ENCODE measurements around the gene ZFYVE28. TPM values are rescaled to one million over a fixed set of nuclear protein-coding genes. Genes with fewer than 3 reads are reported as not detected.

ZFYVE28 gene
- total and polyA plus RNA-seq, 8 donors: 2.2 to 12.4 (median 3.9) TPM

DNA sequence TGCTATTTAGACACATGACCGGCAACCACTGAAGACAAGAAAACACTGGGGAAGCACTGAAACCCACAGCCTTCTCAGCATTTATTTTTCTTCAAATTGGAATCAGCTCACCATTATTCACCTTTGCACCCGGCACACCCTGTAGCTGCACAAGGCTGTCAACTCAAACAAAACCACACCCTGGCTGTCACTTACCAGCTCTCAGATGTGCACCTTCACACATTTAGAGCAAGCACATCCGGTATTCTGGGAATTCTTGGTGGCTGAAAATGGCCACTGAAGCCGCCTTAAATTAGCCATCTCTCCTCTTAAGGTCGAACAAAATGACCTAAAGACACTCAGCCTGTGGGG is 5.9 kb downstream of the ZFYVE28 start:
- TF ChIP-seq CTCF (IDR thresholded peaks at IDR 0.05): no peak
- peak in 1 of 4 donors; percentile 4 for DNase-seq

DNA sequence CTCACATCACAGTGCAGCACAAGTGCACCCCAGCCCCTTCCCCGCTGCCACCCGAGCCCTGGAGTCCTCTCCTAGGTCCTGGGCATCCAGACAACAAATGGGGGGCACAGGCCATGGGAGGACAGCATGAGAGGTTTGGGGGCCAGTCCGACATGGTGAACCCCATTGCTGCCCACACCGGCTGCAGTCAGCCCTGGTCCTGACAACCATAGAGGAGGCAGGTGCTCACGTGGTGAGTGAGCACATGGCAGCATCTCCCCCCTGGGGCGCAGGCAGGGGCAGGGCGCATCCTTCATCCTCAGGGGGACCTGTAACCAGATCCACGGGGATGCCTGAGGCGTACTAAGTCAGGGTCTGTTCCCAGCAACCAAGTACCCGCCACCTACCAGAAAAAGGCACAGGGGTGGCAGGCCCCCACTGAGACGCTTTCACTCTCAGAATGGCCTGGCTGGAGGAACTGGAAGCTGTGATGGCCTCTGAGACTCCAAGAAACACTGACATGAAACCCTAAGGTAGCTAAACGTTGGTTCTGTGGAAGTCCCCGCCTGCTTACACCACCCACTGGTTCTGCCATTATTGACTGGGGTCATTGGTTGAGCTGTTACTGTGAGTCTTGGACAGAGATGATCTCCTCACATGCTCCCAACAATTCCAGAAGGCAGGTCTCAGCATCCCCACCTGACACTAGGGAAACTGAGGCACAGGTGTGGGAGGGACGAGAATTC is 6.5 kb downstream of the ZFYVE28 start:
- Histone ChIP-seq H3K4me3 (no peak overlapping the region), H3K4me1 (peaks cover 17 to 40% of the 10 kb centered on the region in 2 donors), H3K27me3 (peaks cover 6 to 17% of the 10 kb centered on the region in 2 donors), H3K27ac (peak overlapping the region; percentile 67 to 83), H3K9me3 (no peaks in the 10 kb centered on the region), H3K36me3 (no peaks in the 10 kb centered on the region)
- intact Hi-C loops (cut with DNase I): no loop called here
- no peak for ATAC-seq
- TF ChIP-seq CTCF (IDR thresholded peaks at IDR 0.05): no peak
- peak in 1 of 4 donors; percentile 35 for DNase-seq

More for the DNA sequence above, 5.9 kb downstream of the ZFYVE28 start:
- Histone ChIP-seq H3K27ac (peak overlapping the region; percentile 67 to 83), H3K36me3 (no peaks in the 10 kb centered on the region), H3K4me3 (peak overlapping the region in 1 of 2 donors; percentile 30), H3K4me1 (peaks cover 17 to 45% of the 10 kb centered on the region in 2 donors), H3K27me3 (peaks cover 8 to 23% of the 10 kb centered on the region in 2 donors), H3K9me3 (no peaks in the 10 kb centered on the region)
- peak; percentile 7 for ATAC-seq
- intact Hi-C loops (cut with DNase I): no loop called here

GRCh38 chr4:2409381-2409783 is 9.1 kb downstream of the ZFYVE28 start:
- Histone ChIP-seq H3K4me1 (peaks cover 17 to 32% of the 10 kb centered on the region in 2 donors), H3K27ac (no peak overlapping the region), H3K9me3 (no peaks in the 10 kb centered on the region), H3K36me3 (no peaks in the 10 kb centered on the region), H3K27me3 (no peaks in the 10 kb centered on the region), H3K4me3 (no peak overlapping the region)
- no peak for TF ChIP-seq CTCF (IDR thresholded peaks at IDR 0.05)
- intact Hi-C loops (cut with DNase I): no loop called here
- no peak for ATAC-seq
- no peak for DNase-seq

DNA sequence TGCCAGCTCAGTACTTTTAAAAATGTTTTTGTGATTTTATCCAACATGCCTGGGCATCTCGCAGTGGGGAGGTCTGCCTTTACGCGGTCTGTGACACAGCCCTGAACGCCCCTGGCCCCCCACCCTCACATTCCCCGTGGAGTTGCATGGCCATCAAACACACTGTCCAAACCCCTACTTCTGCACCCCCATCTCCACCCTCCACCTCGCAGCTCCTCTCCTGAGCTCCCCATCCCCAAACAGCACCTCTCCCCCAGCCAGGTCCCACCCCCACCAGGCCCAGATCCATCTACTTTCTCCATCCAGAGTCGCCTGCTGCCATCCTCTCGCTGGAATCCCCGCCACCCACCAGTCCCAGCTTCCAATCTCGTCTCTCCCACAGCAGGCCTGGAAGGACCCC is 9.5 kb downstream of the ZFYVE28 start:
- H3K36me3 ChIP-seq: no peaks in the 10 kb centered on the region
- intact Hi-C loops (cut with DNase I): no loop called here
- DNase-seq (no peak), ATAC-seq (no peak)
- no peak for TF ChIP-seq CTCF (IDR thresholded peaks at IDR 0.05)
- H3K27ac ChIP-seq: no peak overlapping the region
- H3K4me3 ChIP-seq: no peak overlapping the region
- no peaks in the 10 kb centered on the region for H3K27me3 ChIP-seq
- H3K9me3 ChIP-seq: no peaks in the 10 kb centered on the region
- peaks cover 15 to 28% of the 10 kb centered on the region in 2 donors for H3K4me1 ChIP-seq

GRCh38 chr4:2408401-2408958 is 10.0 kb downstream of the ZFYVE28 start:
- H3K27ac ChIP-seq: no peak overlapping the region
- H3K4me3 ChIP-seq: no peak overlapping the region
- H3K36me3 ChIP-seq: no peaks in the 10 kb centered on the region
- no peaks in the 10 kb centered on the region for H3K27me3 ChIP-seq
- no peak for TF ChIP-seq CTCF (IDR thresholded peaks at IDR 0.05)
- intact Hi-C loops (cut with DNase I): no loop called here
- no peaks in the 10 kb centered on the region for H3K9me3 ChIP-seq
- DNase-seq (no peak), ATAC-seq (no peak)
- peaks cover 10 to 23% of the 10 kb centered on the region in 2 donors for H3K4me1 ChIP-seq
